DOHH2 (cell line): ENCODE measurements around the gene CASZ1.

ENCODE experiments used
- CTCF ChIP-seq: fragments of 200-600 bp; sonication (generic); IDR thresholded peaks from one replicate; pipeline ENCODE4 v1.5.1; 2014; ENCODE audit warnings: antibody characterized with exemption, mild to moderate bottlenecking, low read depth, low read length; ENCODE audit not compliant: poor library complexity, severe bottlenecking
- EZH2phosphoT487 ChIP-seq: fragments of 200-600 bp; sonication (generic); IDR thresholded peaks from 2 replicates; pipeline ENCODE4 v1.6.1; 2017; ENCODE audit warnings: borderline replicate concordance, mild to moderate bottlenecking, antibody characterized with exemption, low read length, moderate library complexity, mixed read lengths

GRCh38 chr1:10782491-10783244, 13.8 kb downstream of the CASZ1 start:
- TF ChIP-seq CTCF (no peak), EZH2phosphoT487 (no peak)
